ENCODE results near the gene BLTP2. TPM values are rescaled to one million over a fixed set of nuclear protein-coding genes. Genes with fewer than 3 reads are reported as not detected.
"Not testable (repeated sequence)": the region's sequence is repeated elsewhere in the genome, so short reads cannot be mapped to it uniquely, and the experiment has no call there.

The BLTP2 gene
- total RNA-seq, 2 experiments from 2014 or later, result 127 to 133 TPM

DNA sequence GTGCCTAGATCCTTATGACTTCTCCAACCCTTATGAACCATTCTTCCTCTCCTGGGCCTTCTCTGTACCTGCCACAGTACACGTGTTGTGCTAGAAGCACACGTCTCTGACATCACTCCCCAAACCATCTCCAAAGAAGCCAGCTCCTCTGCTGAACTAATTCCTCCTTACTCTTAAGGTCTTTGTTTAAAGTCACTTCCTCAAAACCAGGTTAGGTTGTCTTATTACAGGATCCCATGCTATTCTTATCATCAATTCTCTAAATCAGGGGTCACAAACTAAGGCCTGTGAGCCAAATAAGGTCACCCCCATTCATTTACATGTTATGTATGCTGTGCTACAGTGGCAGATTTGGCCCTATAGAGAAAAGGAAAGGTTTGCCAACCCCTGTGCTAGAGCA lies 21.0 kb upstream of the BLTP2 start:
- CTCF ChIA-PET, result no interaction called here
- POLR2A ChIA-PET, result no interaction called here
- Mint-ChIP-seq H3K4me3 (no peak overlapping the region), H3K36me3 (peaks cover 28% of the 10 kb centered on the region), H3K27me3 (no peaks in the 10 kb centered on the region), H3K4me1 (ENCODE audit: low read depth) (peaks cover 43% of the 10 kb centered on the region), H3K9me3 (no peaks in the 10 kb centered on the region), H3K27ac (no peak overlapping the region)
- no peak for DNase-seq
- intact Hi-C loops (cut with micrococcal nuclease), result no loop called here

DNA sequence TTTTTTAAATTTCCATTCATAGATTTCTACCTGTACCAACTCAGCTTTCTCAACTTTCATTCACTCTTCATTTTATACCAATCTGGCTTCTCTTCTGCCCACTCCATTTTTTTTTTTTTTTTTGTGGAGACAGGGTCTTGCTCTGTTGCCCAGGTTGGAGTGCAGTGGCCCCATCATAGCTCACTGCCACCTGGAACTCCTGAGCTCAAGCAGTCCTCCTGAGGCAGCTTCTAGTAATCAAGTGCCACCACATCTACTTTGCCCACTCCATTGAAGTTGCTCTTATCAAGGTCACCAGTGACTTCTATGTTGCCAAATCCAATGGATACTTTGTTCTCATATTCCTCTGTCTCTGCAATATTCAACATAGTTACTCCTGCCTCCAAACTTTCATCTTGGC lies 18.8 kb upstream of the BLTP2 start:
- POLR2A ChIA-PET, result interaction anchor here (2.4 to 2.6 kb wide), 2 partner anchors 18 to 64 kb away, joined by 11 to 32 read pairs; partner anchors contain the start of genes BLTP2 and SPAG5
- no peak for DNase-seq
- CTCF ChIA-PET, result interaction anchor here (4.5 kb wide), 1 partner anchor 17 kb away, joined by 94 read pairs; the partner anchor contains the start of gene BLTP2
- Mint-ChIP-seq H3K27me3 (no peaks in the 10 kb centered on the region), H3K9me3 (no peaks in the 10 kb centered on the region), H3K4me3 (peak overlapping the region; percentile 97), H3K36me3 (peaks cover 40% of the 10 kb centered on the region), H3K4me1 (ENCODE audit: low read depth) (peaks cover 54% of the 10 kb centered on the region), H3K27ac (peak overlapping the region; percentile 97)
- intact Hi-C loops (cut with micrococcal nuclease), result loop anchor here (2.0 kb wide), 1 partner anchor 47 kb away; the partner anchor contains the start of gene PROCA1

DNA sequence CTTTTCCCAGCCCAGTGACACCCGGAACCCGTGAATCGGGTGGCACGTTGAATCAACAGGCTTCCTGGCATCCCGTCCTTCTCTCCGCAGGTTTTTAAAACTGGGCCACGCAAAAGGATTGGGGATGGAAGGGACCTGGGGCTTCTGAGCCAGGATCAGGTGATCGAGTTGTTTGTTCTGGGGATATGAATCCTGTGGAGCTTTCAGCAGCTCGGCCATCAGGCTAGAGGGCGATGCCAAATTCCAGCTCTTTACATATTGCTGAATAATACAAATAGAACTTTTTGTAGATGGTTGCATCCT lies 17.5 kb upstream of the BLTP2 start:
- ChIA-PET POLR2A (interaction anchor here (0.6 to 2.6 kb wide), 10 partner anchors 9 to 261 kb away, joined by 3 to 32 read pairs (median 4); partner anchors contain the start of genes BLTP2, PROCA1, RPL23A and SPAG5), CTCF (interaction anchor here (0.7 to 4.5 kb wide), 4 partner anchors 15 to 88 kb away, joined by 3 to 94 read pairs (median 4); partner anchors contain the start of gene BLTP2)
- Mint-ChIP-seq H3K36me3 (peaks cover 34% of the 10 kb centered on the region), H3K9me3 (no peaks in the 10 kb centered on the region), H3K4me3 (peak overlapping the region; percentile 97), H3K4me1 (ENCODE audit: low read depth) (peaks cover 44% of the 10 kb centered on the region), H3K27ac (peak overlapping the region; percentile 97), H3K27me3 (no peaks in the 10 kb centered on the region)
- intact Hi-C loops (cut with micrococcal nuclease), result loop anchor here (1.0 to 2.0 kb wide), 3 partner anchors 17 to 63 kb away; partner anchors contain the start of genes BLTP2, PROCA1 and SPAG5
- DNase-seq, result no peak

DNA sequence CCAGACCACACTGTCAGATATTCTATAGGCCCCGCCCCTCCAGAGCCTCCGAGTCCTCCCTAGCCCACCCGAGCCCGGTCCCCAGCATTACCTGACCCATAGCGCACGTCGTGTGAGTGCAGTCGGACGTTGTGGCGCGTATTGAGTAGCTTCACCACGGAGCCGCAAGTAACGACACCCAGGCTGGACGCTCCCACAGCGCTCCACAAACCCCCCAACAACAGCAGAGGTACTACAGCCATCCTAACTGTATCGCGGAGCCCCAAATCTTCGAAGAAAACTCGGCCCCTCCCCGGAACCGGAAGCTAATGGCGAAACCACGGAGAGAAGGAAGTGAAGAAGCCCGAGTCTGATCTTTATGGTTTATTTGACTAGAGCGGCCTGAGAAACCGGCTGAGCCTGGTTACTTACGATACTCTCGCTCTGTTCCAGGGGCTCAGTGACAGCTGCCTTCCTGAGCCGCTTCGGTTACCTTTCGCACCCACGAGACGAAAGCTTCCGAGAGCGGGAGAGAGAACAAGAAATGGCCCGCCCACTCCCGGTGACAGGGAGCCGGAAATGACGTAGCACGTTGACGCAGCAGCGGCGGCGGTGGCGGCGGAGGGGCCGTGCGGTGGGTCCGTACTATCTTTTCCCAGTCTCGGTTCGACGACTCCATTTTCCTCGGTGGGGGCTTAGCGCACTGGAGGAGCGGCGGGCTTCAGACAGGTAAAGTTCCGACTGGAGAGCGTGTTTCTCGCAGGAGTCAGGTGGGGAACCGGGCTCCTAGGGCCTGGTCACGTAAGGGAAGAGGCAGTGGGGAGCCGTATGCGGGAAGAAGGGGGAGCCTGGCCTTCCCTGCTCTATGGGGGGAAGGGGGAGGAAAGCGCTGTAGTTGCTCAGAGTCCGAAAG lies 16.9 kb upstream of the BLTP2 start, which contains the start of the genes SDF2 and SUPT6H:
Gene SDF2, minus strand, starts transcription at position 272 of the 892 bp plus-strand sequence. Its CDS starts 30 bp downstream, at position 242.
Gene SUPT6H, plus strand, starts transcription at position 571 of the 892 bp plus-strand sequence. CDS start 11,197 bp downstream, outside the sequence.
- Mint-ChIP-seq H3K4me3 (peak within 1 kb of the TSS; percentile 97), H3K27me3 (no peaks in the 10 kb centered on the region), H3K9me3 (no peaks in the 10 kb centered on the region), H3K4me1 (ENCODE audit: low read depth) (peaks cover 43% of the 10 kb centered on the region), H3K36me3 (peaks cover 33% of the 10 kb centered on the region), H3K27ac (peak within 1 kb of the TSS; percentile 97)
- intact Hi-C loops (cut with micrococcal nuclease), result loop anchor here (1.0 to 2.0 kb wide), 3 partner anchors 17 to 63 kb away; partner anchors contain the start of genes BLTP2, PROCA1 and SPAG5
- DNase-seq, result peak; percentile 97
- ChIA-PET POLR2A (interaction anchor here (0.5 to 2.6 kb wide), 15 partner anchors 9 to 261 kb away, joined by 3 to 32 read pairs (median 3); partner anchors contain the start of genes BLTP2, PIGS, PROCA1 and RPL23A), CTCF (interaction anchor here (0.7 to 4.5 kb wide), 7 partner anchors 15 to 450 kb away, joined by 3 to 94 read pairs (median 3); partner anchors contain the start of genes BLTP2, RPL23A and TLCD1)

DNA sequence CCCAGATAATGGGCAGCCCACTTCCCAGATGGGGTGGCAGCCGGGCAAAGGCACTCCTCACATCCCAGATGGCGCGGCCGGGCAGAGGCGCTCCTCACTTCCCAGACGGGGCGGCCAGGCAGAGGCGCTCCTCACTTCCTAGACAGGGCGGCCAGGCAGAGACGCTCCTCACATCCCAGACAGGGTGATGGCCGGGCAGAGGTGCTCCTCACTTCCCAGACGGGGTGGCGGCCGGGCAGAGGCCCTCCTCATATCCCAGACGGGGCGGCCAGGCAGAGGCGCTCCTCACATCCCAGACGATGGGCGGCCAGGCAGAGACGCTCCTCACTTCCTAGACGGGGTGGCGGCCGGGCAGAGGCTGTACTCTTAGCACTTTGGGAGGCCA lies 14.5 kb upstream of the BLTP2 start:
- H3K9me3 Mint-ChIP-seq; POLR2A ChIA-PET; DNase-seq; H3K27ac Mint-ChIP-seq; H3K27me3 Mint-ChIP-seq; intact Hi-C loops (cut with micrococcal nuclease); H3K4me3 Mint-ChIP-seq: not testable (repeated sequence)
- H3K4me1 Mint-ChIP-seq (ENCODE audit: low read depth), result peaks cover 39% of the 10 kb centered on the region
- CTCF ChIA-PET, result interaction anchor here (4.5 kb wide), 1 partner anchor 12 kb away, joined by 94 read pairs; the partner anchor contains the start of gene BLTP2
- H3K36me3 Mint-ChIP-seq, result peaks cover 28% of the 10 kb centered on the region

DNA sequence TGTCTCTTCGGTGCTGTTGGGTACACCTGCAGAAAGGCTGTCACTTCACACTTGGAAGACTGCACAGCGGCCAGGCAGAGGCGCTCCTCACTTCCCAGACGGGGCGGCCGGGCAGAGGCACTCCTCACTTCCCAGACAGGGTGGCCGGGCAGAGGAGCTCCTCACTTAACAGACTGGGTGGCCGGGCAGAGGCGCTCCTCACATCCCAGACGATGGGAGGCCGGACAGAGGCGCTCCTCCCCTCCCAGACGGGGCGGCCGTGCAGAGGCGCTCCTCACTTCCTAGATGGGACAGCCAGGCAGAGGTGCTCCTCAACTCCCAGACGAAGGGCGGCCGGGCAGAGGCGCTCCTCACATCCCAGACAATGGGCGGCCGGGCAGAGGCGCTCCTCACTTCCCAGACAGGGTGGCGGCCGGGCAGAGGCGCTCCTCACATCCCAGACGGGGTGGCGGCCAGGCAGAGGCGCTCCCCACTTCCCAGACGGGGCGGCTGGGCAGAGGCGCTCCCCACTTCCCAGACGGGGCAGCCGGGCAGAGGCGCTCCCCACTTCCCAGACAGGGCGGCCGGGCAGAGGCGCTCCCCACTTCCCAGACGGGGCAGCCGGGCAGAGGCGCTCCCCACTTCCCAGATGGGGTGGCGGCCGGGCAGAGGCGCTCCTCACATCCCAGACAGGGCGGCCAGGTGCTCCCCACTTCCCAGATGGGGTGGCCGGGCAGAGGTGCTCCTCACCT lies 14.0 kb upstream of the BLTP2 start:
- DNase-seq; H3K4me3 Mint-ChIP-seq; POLR2A ChIA-PET; CTCF ChIA-PET; H3K27me3 Mint-ChIP-seq; intact Hi-C loops (cut with micrococcal nuclease); H3K9me3 Mint-ChIP-seq; H3K27ac Mint-ChIP-seq: not testable (repeated sequence)
- Mint-ChIP-seq H3K36me3 (peaks cover 26% of the 10 kb centered on the region), H3K4me1 (ENCODE audit: low read depth) (peaks cover 36% of the 10 kb centered on the region)

DNA sequence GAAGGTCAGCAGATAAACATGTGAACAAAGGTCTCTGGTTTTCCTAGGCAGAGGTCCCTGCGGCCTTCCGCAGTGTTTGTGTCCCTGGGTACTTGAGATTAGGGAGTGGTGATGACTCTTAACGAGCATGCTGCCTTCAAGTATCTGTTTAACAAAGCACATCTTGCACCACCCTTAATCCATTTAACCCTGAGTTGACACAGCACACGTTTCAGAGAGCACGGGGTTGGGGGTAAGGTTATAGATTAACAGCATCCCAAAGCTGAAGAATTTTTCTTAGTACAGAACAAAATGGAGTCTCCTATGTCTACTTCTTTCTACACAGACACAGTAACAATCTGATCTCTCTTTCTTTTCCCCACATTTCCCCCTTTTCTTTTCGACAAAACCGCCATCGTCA lies 13.4 kb upstream of the BLTP2 start:
- H3K4me3 Mint-ChIP-seq; CTCF ChIA-PET; H3K27ac Mint-ChIP-seq; intact Hi-C loops (cut with micrococcal nuclease); H3K9me3 Mint-ChIP-seq; POLR2A ChIA-PET; DNase-seq; H3K27me3 Mint-ChIP-seq: not testable (repeated sequence)
- peaks cover 30% of the 10 kb centered on the region for H3K4me1 Mint-ChIP-seq (ENCODE audit: low read depth)
- peaks cover 22% of the 10 kb centered on the region for H3K36me3 Mint-ChIP-seq

DNA sequence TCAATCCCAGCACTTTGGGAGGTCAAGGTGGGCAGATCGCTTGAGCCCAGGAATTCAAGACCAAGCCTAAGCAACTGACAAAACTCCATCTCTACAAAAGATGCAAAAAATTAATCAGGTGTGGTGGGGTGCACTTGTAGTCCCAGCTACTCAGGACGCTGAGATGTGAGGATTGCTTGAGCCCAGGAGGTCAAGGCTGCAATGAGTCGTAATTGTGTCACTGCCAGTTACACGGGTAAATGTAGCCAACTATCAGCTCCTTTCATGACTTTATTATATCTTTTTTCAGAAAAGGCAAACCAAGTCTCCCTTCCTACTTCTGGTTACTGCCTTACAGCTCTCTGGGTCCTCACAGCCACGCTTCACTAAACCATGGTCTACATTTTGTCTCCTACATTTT lies 12.8 kb upstream of the BLTP2 start:
- DNase-seq, result no peak
- POLR2A ChIA-PET, result no interaction called here
- no peak overlapping the region for H3K4me3 Mint-ChIP-seq
- H3K27ac Mint-ChIP-seq, result no peak overlapping the region
- H3K9me3 Mint-ChIP-seq, result no peaks in the 10 kb centered on the region
- CTCF ChIA-PET, result interaction anchor here (1.3 to 1.7 kb wide), 2 partner anchors 9 to 11 kb away, joined by 6 to 11 read pairs; no protein-coding TSS in a partner anchor
- intact Hi-C loops (cut with micrococcal nuclease), result no loop called here
- peaks cover 24% of the 10 kb centered on the region for H3K4me1 Mint-ChIP-seq (ENCODE audit: low read depth)
- H3K27me3 Mint-ChIP-seq, result no peaks in the 10 kb centered on the region
- peaks cover 18% of the 10 kb centered on the region for H3K36me3 Mint-ChIP-seq

DNA sequence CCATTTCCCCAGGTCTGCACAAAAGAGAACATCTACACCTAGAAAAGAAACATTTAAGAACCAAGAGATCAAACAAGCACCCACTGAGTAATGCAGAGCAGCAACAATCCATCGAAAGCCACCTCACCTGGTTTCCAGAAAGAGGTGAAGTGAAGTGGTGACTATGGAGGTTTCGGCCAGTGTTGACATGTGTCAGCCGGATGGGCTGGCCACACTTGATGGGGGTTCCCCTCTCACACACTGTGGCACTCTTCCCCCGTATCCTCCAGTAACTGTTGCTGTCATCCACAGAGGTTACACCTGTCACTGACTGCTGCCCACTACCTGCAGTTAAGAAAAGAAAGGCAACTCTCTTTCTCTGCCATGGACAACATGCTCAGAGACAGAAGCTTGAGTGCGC lies 10.2 kb upstream of the BLTP2 start:
- intact Hi-C loops (cut with micrococcal nuclease), result no loop called here
- CTCF ChIA-PET, result interaction anchor here (0.9 kb wide), 1 partner anchor 8 kb away, joined by 4 read pairs; no protein-coding TSS in a partner anchor
- Mint-ChIP-seq H3K36me3 (peaks cover 18% of the 10 kb centered on the region), H3K4me3 (no peak overlapping the region), H3K4me1 (ENCODE audit: low read depth) (peaks cover 13% of the 10 kb centered on the region), H3K27me3 (no peaks in the 10 kb centered on the region), H3K27ac (no peak overlapping the region), H3K9me3 (no peaks in the 10 kb centered on the region)
- no peak for DNase-seq
- POLR2A ChIA-PET, result no interaction called here

DNA sequence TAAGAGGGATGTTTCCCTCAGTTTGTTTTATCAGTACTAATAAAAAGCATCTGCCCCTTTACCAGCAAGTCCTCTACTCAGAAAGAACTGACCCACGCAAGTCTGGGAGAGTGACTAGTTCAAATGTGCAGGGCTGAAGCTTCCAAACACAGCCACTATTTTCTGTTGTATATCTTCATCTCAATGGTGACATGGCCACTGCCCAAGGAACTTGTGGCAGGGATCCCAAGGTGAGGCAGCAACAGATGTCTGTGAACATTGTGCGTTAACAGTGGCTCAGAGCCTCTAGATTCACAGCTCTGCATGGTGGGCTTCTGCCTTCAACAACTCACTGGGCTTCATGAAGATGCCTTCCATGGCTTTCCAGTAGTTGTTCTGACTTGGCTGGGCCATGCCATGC lies 3.7 kb upstream of the BLTP2 start:
- H3K36me3 Mint-ChIP-seq, result peaks cover 14% of the 10 kb centered on the region
- no peak for DNase-seq
- ChIA-PET POLR2A (interaction anchor here (1.0 kb wide), 1 partner anchor 14 kb away, joined by 3 read pairs; no protein-coding TSS in a partner anchor), CTCF (interaction anchor here (0.7 to 8.0 kb wide), 5 partner anchors 9 to 468 kb away, joined by 3 to 94 read pairs (median 6); partner anchors contain the start of genes PROCA1, SDF2 and SUPT6H)
- peaks cover 25% of the 10 kb centered on the region for H3K4me1 Mint-ChIP-seq (ENCODE audit: low read depth)
- no peaks in the 10 kb centered on the region for H3K27me3 Mint-ChIP-seq
- intact Hi-C loops (cut with micrococcal nuclease), result loop anchor here (5.0 to 10.0 kb wide), 3 partner anchors 79 to 466 kb away; partner anchors contain the start of genes DHRS13, NEK8 and TLCD1
- no peaks in the 10 kb centered on the region for H3K9me3 Mint-ChIP-seq
- H3K4me3 Mint-ChIP-seq, result no peak overlapping the region
- H3K27ac Mint-ChIP-seq, result no peak overlapping the region

DNA sequence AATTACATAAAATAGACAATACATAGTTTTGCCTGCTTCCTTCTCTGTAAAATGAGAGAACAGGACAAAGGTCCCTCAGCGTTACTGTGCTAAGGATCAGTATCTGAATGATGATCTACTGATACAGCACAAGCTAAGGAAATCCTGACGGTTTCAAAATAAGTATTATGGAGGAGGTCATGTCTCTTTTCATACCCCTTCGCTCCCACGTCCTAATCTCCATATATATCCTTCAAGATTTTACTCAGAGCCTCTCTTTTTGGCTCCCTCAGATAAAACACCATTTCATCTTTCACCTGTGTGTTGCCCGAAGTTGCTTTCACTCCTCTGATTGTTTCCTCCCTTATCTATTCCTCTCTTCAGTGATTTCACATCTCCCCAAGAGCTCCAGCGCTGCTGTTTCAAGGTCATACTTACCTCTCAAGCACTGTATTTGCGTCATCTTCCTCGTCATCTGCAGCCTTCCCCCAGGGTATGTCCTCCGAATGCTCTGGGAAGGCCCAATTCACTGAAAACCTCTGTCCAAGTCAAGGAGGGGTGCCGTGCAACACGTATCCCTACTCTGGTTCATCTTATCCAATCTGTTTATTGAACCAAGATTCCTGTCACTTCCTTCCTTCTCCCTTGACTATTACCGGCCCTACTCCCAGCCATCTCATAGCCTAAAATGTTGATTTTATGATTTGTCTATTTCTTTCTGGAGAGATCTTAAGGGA lies 1.2 kb upstream of the BLTP2 start:
- peaks cover 25% of the 10 kb centered on the region for H3K36me3 Mint-ChIP-seq
- H3K9me3 Mint-ChIP-seq, result no peaks in the 10 kb centered on the region
- DNase-seq, result peak; percentile 24
- peak overlapping the region; percentile 86 for H3K27ac Mint-ChIP-seq
- H3K4me3 Mint-ChIP-seq, result peak overlapping the region; percentile 83
- intact Hi-C loops (cut with micrococcal nuclease), result loop anchor here (5.0 to 10.0 kb wide), 3 partner anchors 81 to 469 kb away; partner anchors contain the start of genes DHRS13, NEK8 and TLCD1
- H3K4me1 Mint-ChIP-seq (ENCODE audit: low read depth), result peaks cover 36% of the 10 kb centered on the region
- ChIA-PET POLR2A (interaction anchor here (1.3 to 4.3 kb wide), 6 partner anchors 16 to 82 kb away, joined by 3 to 32 read pairs (median 8); partner anchors contain the start of genes NEK8, PIGS, PROCA1 and RPL23A), CTCF (interaction anchor here (0.8 to 8.0 kb wide), 22 partner anchors 9 to 469 kb away, joined by 3 to 94 read pairs (median 4); partner anchors contain the start of genes PROCA1, RPL23A, SDF2 and SPAG5)
- H3K27me3 Mint-ChIP-seq, result no peaks in the 10 kb centered on the region

Measured in activated CD4-positive, alpha-beta memory T cell treated with anti-CD3 and anti-CD28 coated beads for 36 hours (primary cell).